HG03439 (cell line): Measurements from ENCODE around the gene DGCR2.
"Not testable (repeated sequence)": the region's sequence is repeated elsewhere in the genome, so short reads cannot be mapped to it uniquely, and the experiment has no call there.

ENCODE experiments used
- ATAC-seq: cut with Tn5 transposase; IDR thresholded peaks from one replicate; pipeline ENCODE4 v1.9.1; 2021; ENCODE audit warnings: mild to moderate bottlenecking, moderate library complexity; ENCODE audit not compliant: unreplicated experiment

The DGCR2 gene

GRCh38 chr22:19122143-19122751, at the start of gene DGCR2:
Gene DGCR2 (minus strand): TSS chr22:19122412. CDS start chr22:19122206, 206 bp downstream.
- peak; percentile 68 for ATAC-seq

GRCh38 chr22:19169947-19170318, 47.7 kb upstream of the DGCR2 start:
- ATAC-seq, result no peak

GRCh38 chr22:19169002-19169946, 47.1 kb upstream of the DGCR2 start:
- no peak for ATAC-seq

- no peak for ATAC-seq
Measured at GRCh38 chr22:19168088-19168890, 46.1 kb upstream of the DGCR2 start.

GRCh38 chr22:19167106-19167869, 45.1 kb upstream of the DGCR2 start:
- ATAC-seq, result no peak

- ATAC-seq, result no peak
Measured at GRCh38 chr22:19166421-19166820, 44.2 kb upstream of the DGCR2 start.

- ATAC-seq, result no peak
Measured at GRCh38 chr22:19164425-19164824, 42.2 kb upstream of the DGCR2 start.

GRCh38 chr22:19158649-19159048, 36.4 kb upstream of the DGCR2 start:
- ATAC-seq, result not testable (repeated sequence)

GRCh38 chr22:19156109-19156508, 33.9 kb upstream of the DGCR2 start:
- ATAC-seq, result not testable (repeated sequence)

- no peak for ATAC-seq
Measured at GRCh38 chr22:19152942-19153883, 31.0 kb upstream of the DGCR2 start.

GRCh38 chr22:19151329-19152191, 29.3 kb upstream of the DGCR2 start:
- no peak for ATAC-seq

GRCh38 chr22:19150482-19151328, 28.5 kb upstream of the DGCR2 start:
- no peak for ATAC-seq

GRCh38 chr22:19149991-19150390, 27.8 kb upstream of the DGCR2 start, which contains the start of gene GSC2:
Gene GSC2 (minus strand): TSS chr22:19150292. CDS start chr22:19150283, 9 bp downstream.
- no peak for ATAC-seq

GRCh38 chr22:19149047-19149883, 27.1 kb upstream of the DGCR2 start:
- ATAC-seq, result no peak

GRCh38 chr22:19148417-19149046, 26.3 kb upstream of the DGCR2 start:
- no peak for ATAC-seq

- no peak for ATAC-seq
Measured at GRCh38 chr22:19147195-19147780, 25.1 kb upstream of the DGCR2 start.
